ENCODE results near the gene CFLAR. TPM values are rescaled to one million over a fixed set of nuclear protein-coding genes. Genes with fewer than 3 reads are reported as not detected.

CFLAR gene
- total and polyA plus RNA-seq, 2 of the 4 experiments (the other 2 are of a cell fraction): 29.2 to 59.9 TPM

DNA sequence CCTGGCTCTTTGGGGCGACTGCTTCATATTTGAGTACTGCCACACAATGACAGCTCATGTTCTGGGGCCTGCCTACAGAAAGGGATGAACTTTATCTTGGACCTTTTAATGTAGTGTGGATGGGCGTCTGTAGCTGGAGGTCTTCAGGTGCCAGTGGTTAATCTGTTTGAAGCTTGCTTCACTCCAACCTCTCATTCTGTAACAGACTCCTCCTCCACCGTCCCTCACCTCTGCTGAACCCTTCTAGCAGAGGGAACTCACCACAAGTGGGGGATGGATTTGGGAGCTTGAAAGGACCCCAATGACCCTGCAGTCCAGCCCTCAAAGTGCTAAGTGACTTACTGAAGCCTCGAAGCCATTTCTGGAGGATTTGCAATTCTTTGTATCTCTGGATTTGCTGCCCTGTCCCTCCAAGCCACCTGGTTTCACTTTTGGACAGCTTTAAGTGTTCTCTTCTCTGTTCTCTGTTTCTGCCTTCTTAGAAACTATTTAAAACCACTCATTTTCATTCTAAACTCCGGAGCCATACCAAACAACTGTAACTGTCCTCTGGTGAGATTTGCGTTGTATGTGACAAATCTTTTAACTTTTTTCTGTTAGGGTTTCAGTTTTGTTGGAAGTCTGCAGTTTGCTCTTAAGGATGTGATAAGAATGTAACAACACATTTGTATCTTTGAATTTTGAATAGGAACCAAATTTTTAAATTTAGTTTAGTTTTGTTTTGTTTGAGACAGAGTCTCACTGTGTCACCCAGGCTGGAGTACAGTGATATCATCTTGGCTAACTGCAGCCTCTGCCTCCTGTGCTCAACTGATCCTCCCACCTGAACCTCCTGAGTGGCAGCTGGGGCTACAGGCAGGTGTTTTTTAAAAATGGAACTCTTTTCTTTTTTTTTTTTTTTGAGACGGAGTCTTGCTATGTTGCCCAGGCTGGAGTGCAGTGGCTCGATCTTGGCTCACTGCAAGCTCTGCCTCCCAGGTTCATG lies 107.4 kb downstream of the CFLAR start (continued):
- TF ChIP-seq, protein P1, sequence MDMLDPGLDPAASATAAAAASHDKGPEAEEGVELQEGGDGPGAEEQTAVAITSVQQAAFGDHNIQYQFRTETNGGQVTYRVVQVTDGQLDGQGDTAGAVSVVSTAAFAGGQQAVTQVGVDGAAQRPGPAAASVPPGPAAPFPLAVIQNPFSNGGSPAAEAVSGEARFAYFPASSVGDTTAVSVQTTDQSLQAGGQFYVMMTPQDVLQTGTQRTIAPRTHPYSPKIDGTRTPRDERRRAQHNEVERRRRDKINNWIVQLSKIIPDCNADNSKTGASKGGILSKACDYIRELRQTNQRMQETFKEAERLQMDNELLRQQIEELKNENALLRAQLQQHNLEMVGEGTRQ (IDR thresholded peaks at IDR 0.05; ENCODE audit: low read depth, low read length): no peak

Small RNAs within 50 kb of the gene (microRNA-seq; reads per million reads assigned to microRNA genes)
- gene AC007283.2 (ENCODE audit: insufficient read depth, insufficient read length) (not detected), gene MTND4LP13 (ENCODE audit: insufficient read depth, insufficient read length) (not detected), gene RNU6-1206P (ENCODE audit: insufficient read depth, insufficient read length) (not detected), gene RNU7-45P (ENCODE audit: insufficient read depth, insufficient read length) (not detected)

Small RNAs within 50 kb of the gene (small RNA-seq; reads per million reads assigned to genes)
- gene AC007283.2 (0 reads per million in 5 experiments), gene MTND4LP13 (0 to 0.42 (median 0) reads per million in 5 experiments), gene RNU6-1206P (0 reads per million in 5 experiments), gene RNU7-45P (0 reads per million in 5 experiments)

Other genes starting within 250 kb of the CFLAR start
- gene PPIL3, start 227.1 kb upstream of the CFLAR start, total RNA-seq (2012; rRNA removed): 35.1 and 49.2 TPM in 2 replicates
- 37.3 and 47.9 TPM in 2 replicates for gene PPIL3, start 227.1 kb upstream of the CFLAR start, polyA plus RNA-seq (2012; rRNA removed)
- 31.1 and 43.0 TPM in 2 replicates for gene NIF3L1, start 226.8 kb upstream of the CFLAR start, total RNA-seq (2012; rRNA removed)
- gene NIF3L1, start 226.8 kb upstream of the CFLAR start, polyA plus RNA-seq (2012; rRNA removed): 45.7 and 54.6 TPM in 2 replicates
- gene ORC2, start 152.5 kb upstream of the CFLAR start, total RNA-seq (2012; rRNA removed): 10.0 and 13.3 TPM in 2 replicates
- gene ORC2, start 152.5 kb upstream of the CFLAR start, polyA plus RNA-seq (2012; rRNA removed): 3.0 and 4.4 TPM in 2 replicates
- 9.1 and 10.0 TPM in 2 replicates for gene HYCC2, start 44.5 kb upstream of the CFLAR start, total RNA-seq (2012; rRNA removed)
- 1.7 and 2.2 TPM in 2 replicates for gene HYCC2, start 44.5 kb upstream of the CFLAR start, polyA plus RNA-seq (2012; rRNA removed)
- 41.0 and 105 TPM in 2 replicates for gene NDUFB3, start 44.2 kb upstream of the CFLAR start, total RNA-seq (2012; rRNA removed)
- gene NDUFB3, start 44.2 kb upstream of the CFLAR start, polyA plus RNA-seq (2012; rRNA removed): 87.0 and 98.7 TPM in 2 replicates
- 0.28 and 0.90 TPM in 2 replicates for gene CASP10, start 67.0 kb downstream of the CFLAR start, total RNA-seq (2012; rRNA removed)
- 0.12 and 0.13 TPM in 2 replicates for gene CASP10, start 67.0 kb downstream of the CFLAR start, polyA plus RNA-seq (2012; rRNA removed)
- 17.0 and 18.6 TPM in 2 replicates for gene CASP8, start 144.4 kb downstream of the CFLAR start, total RNA-seq (2012; rRNA removed)
- 11.1 and 13.1 TPM in 2 replicates for gene CASP8, start 144.4 kb downstream of the CFLAR start, polyA plus RNA-seq (2012; rRNA removed)
- 0.54 and 0.56 TPM in 2 replicates for gene FLACC1, start 241.2 kb downstream of the CFLAR start, total RNA-seq (2012; rRNA removed)
- 0.11 and 0.32 TPM in 2 replicates for gene FLACC1, start 241.2 kb downstream of the CFLAR start, polyA plus RNA-seq (2012; rRNA removed)

All from IMR-90 (cell line).